Epidermal melanocyte (primary cell): ENCODE data around the gene NIBAN1.
"Not testable (repeated sequence)": the region's sequence is repeated elsewhere in the genome, so short reads cannot be mapped to it uniquely, and the experiment has no call there.

ENCODE experiments used
- DNase-seq: peaks from one replicate; pipeline ENCODE4 v3.0.0; 2011; ENCODE audit warnings: low spot score; ENCODE audit not compliant: insufficient read length

Gene NIBAN1, protein sequence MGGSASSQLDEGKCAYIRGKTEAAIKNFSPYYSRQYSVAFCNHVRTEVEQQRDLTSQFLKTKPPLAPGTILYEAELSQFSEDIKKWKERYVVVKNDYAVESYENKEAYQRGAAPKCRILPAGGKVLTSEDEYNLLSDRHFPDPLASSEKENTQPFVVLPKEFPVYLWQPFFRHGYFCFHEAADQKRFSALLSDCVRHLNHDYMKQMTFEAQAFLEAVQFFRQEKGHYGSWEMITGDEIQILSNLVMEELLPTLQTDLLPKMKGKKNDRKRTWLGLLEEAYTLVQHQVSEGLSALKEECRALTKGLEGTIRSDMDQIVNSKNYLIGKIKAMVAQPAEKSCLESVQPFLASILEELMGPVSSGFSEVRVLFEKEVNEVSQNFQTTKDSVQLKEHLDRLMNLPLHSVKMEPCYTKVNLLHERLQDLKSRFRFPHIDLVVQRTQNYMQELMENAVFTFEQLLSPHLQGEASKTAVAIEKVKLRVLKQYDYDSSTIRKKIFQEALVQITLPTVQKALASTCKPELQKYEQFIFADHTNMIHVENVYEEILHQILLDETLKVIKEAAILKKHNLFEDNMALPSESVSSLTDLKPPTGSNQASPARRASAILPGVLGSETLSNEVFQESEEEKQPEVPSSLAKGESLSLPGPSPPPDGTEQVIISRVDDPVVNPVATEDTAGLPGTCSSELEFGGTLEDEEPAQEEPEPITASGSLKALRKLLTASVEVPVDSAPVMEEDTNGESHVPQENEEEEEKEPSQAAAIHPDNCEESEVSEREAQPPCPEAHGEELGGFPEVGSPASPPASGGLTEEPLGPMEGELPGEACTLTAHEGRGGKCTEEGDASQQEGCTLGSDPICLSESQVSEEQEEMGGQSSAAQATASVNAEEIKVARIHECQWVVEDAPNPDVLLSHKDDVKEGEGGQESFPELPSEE

GRCh38 chr1:184974056-184974836, at the start of gene NIBAN1:
Gene NIBAN1, minus strand, starts transcription at chr1:184974508. Its CDS starts 152 bp downstream, at chr1:184974356.
- no peak for DNase-seq

DNA sequence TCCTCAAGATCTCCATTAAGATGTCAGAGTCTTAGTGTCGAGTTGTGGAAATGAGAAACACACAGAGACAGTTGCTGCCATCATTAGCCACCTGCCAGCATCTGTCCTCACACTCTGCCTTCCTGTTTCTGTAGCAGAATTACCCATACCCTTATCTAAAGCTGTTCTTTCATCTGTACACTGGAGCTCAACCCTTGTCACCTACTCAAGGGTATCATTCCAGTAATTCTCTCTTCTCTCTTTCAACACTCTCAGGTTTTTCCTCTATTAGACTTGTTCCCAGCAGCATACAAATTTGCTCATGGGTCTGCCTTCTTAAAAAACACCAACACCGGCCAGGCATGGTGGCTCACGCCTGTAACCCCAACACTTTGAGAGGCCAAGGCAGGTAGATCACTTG, 43.7 kb upstream of the NIBAN1 start:
- DNase-seq, result no peak

- no peak for DNase-seq
These were observed 43.0 kb upstream of the NIBAN1 start for GRCh38 chr1:185017338-185017737.

- no peak for DNase-seq
These were observed 42.6 kb upstream of the NIBAN1 start for GRCh38 chr1:185016880-185017279.

DNA sequence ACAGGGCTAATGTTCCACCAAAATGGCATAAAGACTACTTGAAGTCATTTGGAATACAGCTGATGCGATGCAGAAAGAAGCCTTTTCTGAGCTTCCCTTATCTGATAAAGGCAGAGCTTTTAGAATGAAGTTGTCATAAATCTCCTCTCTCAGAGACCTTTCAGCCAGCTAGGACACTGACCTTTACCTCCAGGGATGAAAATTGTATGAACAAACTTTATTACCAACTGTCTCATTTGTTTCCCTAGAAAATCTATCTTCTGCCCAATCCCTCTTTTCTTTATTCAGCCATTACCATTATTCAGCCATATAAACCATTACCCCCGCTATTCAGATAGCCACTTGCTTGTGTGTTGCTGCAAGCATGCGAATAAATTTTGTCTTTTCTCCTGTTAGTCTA, 41.3 kb upstream of the NIBAN1 start:
- DNase-seq, result no peak

DNA sequence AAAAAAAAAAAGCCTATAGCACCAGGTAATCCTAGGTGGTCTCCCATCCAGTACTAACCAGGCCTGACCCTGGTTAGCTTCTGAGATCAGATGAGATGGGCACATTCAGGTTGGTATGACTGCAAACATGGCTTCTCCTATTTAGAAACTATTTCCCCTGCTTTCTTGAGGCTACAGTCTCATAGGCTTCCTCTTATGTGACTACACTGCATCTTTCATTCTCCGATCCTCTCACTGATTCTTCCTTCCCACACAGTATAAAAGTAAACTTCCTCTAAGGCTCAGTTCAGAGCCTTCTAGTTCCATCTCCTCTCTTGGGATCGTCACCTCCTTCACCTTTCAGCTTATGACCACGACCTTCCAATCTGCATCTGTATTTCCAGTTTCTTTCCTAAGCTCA, 40.6 kb upstream of the NIBAN1 start:
- no peak for DNase-seq

DNA sequence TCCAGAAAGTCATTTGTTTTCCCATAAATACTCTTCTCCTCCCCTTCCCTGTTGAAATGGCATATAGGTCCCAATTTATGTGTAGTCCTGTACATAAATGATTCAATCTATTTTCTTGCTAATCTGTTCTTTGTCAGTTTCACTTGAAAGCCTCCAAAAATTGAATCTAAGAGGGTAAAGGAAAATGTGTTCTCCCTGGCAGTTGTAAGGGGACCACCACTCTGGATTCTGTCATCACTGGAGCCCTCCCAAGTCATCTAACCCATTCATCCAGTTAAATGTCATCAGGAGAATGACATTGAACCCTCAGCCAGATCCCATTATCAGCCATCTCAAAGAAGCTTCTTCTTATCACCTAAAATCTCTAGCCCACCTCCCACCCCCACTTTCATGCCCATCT, 36.1 kb upstream of the NIBAN1 start:
- DNase-seq, result no peak

DNA sequence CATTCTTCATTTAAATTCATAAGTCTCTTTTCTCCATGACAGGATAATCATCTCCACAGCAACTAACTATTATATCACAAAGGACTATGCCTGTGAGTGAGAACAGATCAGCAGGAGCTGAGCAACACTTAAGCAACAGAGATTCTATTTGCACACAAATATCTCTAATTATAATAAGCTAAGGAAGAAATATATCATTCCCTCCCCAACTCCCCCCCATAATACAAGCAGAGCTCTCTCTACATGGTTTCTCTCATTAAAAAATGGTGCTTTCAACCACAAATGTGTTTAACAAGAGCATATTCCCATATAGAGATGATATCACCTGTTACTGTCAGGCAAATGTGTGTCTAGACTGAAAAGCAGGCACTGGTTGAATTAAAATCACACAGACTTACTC, 34.5 kb upstream of the NIBAN1 start:
- no peak for DNase-seq

GRCh38 chr1:185001312-185001880, 27.1 kb upstream of the NIBAN1 start:
- DNase-seq, result not testable (repeated sequence)

DNA sequence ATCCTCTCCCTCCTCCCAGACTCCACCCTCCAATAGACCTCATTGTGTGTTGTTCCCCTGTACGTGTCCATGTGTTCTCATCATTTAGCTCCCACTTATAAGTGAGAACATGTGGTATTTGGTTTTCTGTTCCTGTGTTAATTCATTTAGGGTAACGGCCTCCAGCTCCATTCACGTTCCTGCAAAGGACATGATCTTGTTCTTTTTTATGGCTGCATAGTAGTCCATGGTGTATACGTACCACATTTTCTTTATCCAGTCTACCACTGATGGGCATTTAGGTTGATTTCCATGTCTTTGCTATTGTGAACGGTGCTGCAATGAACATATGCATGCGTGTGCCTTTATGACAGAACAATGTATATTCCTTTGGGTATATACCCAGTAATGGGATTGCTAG, 25.7 kb upstream of the NIBAN1 start:
- DNase-seq, result not testable (repeated sequence)

GRCh38 chr1:184994301-184994700, 20.0 kb upstream of the NIBAN1 start:
- no peak for DNase-seq

GRCh38 chr1:184992271-184992670, 18.0 kb upstream of the NIBAN1 start:
- DNase-seq, result no peak

DNA sequence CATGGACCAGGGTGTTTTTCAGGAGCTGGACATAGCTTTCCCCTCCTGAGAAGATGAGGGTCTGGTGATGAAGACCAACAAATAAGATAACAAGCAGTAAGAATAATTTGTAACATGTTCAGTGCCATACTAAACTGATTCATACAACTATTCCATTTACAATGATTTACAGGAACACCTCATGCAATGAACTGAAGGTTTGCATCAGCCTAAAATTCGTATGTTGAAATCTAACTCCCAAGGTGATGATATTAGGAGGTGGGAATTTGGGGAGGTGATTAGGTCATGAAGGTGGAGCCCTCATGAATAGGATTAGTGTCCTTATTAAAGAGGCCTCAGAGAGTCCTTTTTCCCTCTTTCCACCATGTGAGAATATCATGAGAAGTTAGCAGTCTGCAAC, 15.9 kb upstream of the NIBAN1 start:
- no peak for DNase-seq

GRCh38 chr1:184988506-184988905, 14.2 kb upstream of the NIBAN1 start:
- no peak for DNase-seq

DNA sequence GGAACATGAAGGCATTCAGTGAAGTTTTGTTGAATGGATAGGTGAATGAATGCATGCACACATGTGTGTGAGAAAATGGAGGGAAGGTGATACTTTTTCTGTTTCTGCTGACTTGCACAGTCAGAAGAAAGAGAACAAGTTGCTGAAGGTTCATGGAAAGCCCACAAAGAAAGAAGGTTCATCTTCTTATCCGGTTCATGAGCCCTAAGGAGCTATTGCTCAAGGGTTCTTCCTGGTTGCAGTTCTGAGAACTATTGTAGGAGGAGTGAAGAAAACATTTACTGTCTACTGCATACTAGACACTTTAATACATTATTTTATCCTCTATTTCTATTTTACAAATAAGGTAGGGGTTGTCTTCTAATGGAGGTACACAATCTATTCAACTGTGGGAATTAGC, 13.4 kb upstream of the NIBAN1 start:
- DNase-seq, result no peak

DNA sequence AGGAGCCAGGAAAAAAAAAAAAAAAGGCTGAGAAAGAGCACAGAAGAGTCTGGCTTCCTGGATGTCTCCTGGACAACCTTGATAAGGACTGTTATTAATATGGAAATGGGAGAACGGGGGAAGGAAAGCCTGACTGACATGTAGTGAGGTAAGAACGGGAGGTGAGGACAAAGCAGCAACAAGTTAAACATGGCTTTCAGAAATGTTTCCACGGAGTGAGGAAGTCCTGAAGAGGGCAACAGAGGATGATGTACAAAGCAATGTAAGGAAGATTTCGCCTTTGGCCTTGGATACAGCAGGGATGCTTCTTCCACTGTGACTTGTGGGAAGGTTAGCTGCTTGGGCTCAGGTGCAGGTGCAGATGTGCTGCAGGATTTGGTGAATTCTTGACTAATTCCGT, 11.9 kb upstream of the NIBAN1 start:
- DNase-seq, result no peak

- DNase-seq, result peak; percentile 31
These were observed 8.0 kb upstream of the NIBAN1 start for GRCh38 chr1:184982002-184982954.

- no peak for DNase-seq
These were observed 6.4 kb upstream of the NIBAN1 start for GRCh38 chr1:184980726-184981125.

GRCh38 chr1:184975208-184975870, 1.0 kb upstream of the NIBAN1 start:
- DNase-seq, result no peak

DNA sequence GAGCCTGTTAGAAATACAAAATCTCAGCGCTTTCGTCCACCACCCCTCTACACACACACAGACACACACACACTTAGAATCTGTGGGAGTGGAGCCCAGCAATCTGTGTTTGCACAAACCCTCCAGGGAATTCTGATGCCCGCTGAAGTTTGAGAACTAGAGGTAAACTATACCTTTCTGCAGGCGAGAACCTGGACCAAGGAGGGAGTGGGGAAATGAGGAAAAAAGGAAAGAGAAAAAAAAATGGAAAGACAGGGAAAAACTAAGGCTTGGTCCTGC, 468 bp upstream of the NIBAN1 start:
- no peak for DNase-seq
